HL-60 (cell line): ENCODE results near the gene DHX38.

ENCODE experiments used
- DNase-seq, 2 experiments: peaks; one replicate each; pipeline ENCODE4 v3.0.0-alpha.2; 2010 to 2020; ENCODE audit warnings: low read depth in 1 of 2, low spot score in 1 of 2
- H3K27ac ChIP-seq: fragments of 250-450 bp; sonication (Bioruptor Pico); replicated peaks from 2 replicates; pipeline ENCODE4 v1.5.1; 2020; ENCODE audit warnings: mild to moderate bottlenecking, moderate library complexity
- H3K27me3 ChIP-seq: fragments of 250-450 bp; sonication (Bioruptor Pico); 2 replicates; pipeline ENCODE4 v1.5.1; 2021; ENCODE audit warnings: mild to moderate bottlenecking, moderate library complexity; ENCODE audit not compliant: insufficient read depth, poor library complexity, severe bottlenecking
- H3K4me3 ChIP-seq: replicated peaks from 2 replicates; pipeline ENCODE4 v1.5.1; 2011; ENCODE audit warnings: mild to moderate bottlenecking, control low read depth, low read length; ENCODE audit not compliant: insufficient read depth
- GABPA ChIP-seq: IDR thresholded peaks from 2 replicates; pipeline ENCODE4 v1.6.1; 2012; ENCODE audit warnings: low read depth
- POLR2AphosphoS5 ChIP-seq: IDR thresholded peaks from 2 replicates; pipeline ENCODE4 v1.6.1; 2012; ENCODE audit warnings: low read depth
- SPI1 ChIP-seq: IDR thresholded peaks from 2 replicates; pipeline ENCODE4 v1.6.1; 2012; ENCODE audit warnings: low read depth, mild to moderate bottlenecking, borderline replicate concordance
- TF ChIP-seq, protein P1 (sequence below): IDR thresholded peaks from one replicate; pipeline ENCODE4 v1.5.1; 2011; ENCODE audit warnings: low read length, control low read depth, inconsistent platforms; ENCODE audit not compliant: insufficient read depth
- TF ChIP-seq, protein P2 (sequence below): IDR thresholded peaks from 2 replicates; pipeline ENCODE4 v1.6.1; 2012; ENCODE audit warnings: low read depth; ENCODE audit not compliant: insufficient replicate concordance

Gene DHX38

GRCh38 chr16:72109966-72110530 is 16.4 kb downstream of the DHX38 start:
- Histone ChIP-seq H3K27me3 (no peaks in the 10 kb centered on the region), H3K4me3 (no peak overlapping the region), H3K27ac (no peak overlapping the region)
- no peak for DNase-seq
- TF ChIP-seq POLR2AphosphoS5 (no peak), SPI1 (no peak), GABPA (no peak)
- TF ChIP-seq, protein P1, sequence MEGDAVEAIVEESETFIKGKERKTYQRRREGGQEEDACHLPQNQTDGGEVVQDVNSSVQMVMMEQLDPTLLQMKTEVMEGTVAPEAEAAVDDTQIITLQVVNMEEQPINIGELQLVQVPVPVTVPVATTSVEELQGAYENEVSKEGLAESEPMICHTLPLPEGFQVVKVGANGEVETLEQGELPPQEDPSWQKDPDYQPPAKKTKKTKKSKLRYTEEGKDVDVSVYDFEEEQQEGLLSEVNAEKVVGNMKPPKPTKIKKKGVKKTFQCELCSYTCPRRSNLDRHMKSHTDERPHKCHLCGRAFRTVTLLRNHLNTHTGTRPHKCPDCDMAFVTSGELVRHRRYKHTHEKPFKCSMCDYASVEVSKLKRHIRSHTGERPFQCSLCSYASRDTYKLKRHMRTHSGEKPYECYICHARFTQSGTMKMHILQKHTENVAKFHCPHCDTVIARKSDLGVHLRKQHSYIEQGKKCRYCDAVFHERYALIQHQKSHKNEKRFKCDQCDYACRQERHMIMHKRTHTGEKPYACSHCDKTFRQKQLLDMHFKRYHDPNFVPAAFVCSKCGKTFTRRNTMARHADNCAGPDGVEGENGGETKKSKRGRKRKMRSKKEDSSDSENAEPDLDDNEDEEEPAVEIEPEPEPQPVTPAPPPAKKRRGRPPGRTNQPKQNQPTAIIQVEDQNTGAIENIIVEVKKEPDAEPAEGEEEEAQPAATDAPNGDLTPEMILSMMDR, result no peak
- TF ChIP-seq, protein P2, sequence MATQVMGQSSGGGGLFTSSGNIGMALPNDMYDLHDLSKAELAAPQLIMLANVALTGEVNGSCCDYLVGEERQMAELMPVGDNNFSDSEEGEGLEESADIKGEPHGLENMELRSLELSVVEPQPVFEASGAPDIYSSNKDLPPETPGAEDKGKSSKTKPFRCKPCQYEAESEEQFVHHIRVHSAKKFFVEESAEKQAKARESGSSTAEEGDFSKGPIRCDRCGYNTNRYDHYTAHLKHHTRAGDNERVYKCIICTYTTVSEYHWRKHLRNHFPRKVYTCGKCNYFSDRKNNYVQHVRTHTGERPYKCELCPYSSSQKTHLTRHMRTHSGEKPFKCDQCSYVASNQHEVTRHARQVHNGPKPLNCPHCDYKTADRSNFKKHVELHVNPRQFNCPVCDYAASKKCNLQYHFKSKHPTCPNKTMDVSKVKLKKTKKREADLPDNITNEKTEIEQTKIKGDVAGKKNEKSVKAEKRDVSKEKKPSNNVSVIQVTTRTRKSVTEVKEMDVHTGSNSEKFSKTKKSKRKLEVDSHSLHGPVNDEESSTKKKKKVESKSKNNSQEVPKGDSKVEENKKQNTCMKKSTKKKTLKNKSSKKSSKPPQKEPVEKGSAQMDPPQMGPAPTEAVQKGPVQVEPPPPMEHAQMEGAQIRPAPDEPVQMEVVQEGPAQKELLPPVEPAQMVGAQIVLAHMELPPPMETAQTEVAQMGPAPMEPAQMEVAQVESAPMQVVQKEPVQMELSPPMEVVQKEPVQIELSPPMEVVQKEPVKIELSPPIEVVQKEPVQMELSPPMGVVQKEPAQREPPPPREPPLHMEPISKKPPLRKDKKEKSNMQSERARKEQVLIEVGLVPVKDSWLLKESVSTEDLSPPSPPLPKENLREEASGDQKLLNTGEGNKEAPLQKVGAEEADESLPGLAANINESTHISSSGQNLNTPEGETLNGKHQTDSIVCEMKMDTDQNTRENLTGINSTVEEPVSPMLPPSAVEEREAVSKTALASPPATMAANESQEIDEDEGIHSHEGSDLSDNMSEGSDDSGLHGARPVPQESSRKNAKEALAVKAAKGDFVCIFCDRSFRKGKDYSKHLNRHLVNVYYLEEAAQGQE, result no peak

- TF ChIP-seq SPI1 (no peak), POLR2AphosphoS5 (no peak), GABPA (no peak)
- TF ChIP-seq, protein P2, result no peak
- TF ChIP-seq, protein P1, result no peak
- no peak for DNase-seq
- Histone ChIP-seq H3K4me3 (no peak overlapping the region), H3K27ac (no peak overlapping the region), H3K27me3 (no peaks in the 10 kb centered on the region)
Measured at GRCh38 chr16:72110662-72111615, 17.3 kb downstream of the DHX38 start.

- no peak overlapping the region for H3K4me3 ChIP-seq
- TF ChIP-seq POLR2AphosphoS5 (no peak), GABPA (no peak), SPI1 (no peak)
- TF ChIP-seq, protein P1, result no peak
- TF ChIP-seq, protein P2, result no peak
- no peak for DNase-seq
- no peaks in the 10 kb centered on the region for H3K27me3 ChIP-seq
- no peak overlapping the region for H3K27ac ChIP-seq
Measured at GRCh38 chr16:72111657-72112451, 18.2 kb downstream of the DHX38 start.
